A549 (cell line): ENCODE data around the gene GRM5. TPM values are rescaled to one million over a fixed set of nuclear protein-coding genes. Genes with fewer than 3 reads are reported as not detected.
"Not testable (repeated sequence)": the region's sequence is repeated elsewhere in the genome, so short reads cannot be mapped to it uniquely, and the experiment has no call there.

Experiments used
- ATAC-seq, 2 experiments: fragments of 200-7000 bp in 1 of 2; fragments of >200 bp in 1 of 2; cut with Nextera tagmentation in 1 of 2; cut with Tn5 transposase in 1 of 2; 3 replicates each; pipeline versions ENCODE4 v1.8.0 to v1.9.1; 2018 to 2020; ENCODE audit warnings: mild to moderate bottlenecking in 1 of 2, moderate library complexity in 1 of 2
- CTCF ChIA-PET: fragments of 300-600 bp; sonication (Branson Sonifier 250); formaldehyde crosslinking; extraction: SDS; loops from one replicate; lab custom pipeline; 2021; ENCODE audit warnings: antibody characterized with exemption, inconsistent platforms; lab: Yijun Ruan, JAX
- POLR2A ChIA-PET: fragments of 350-600 bp; formaldehyde crosslinking; extraction: SDS; loops from one replicate; lab custom pipeline; 2021; ENCODE audit warnings: antibody characterized with exemption, inconsistent platforms; lab: Yijun Ruan, JAX
- DNase-seq, 2 experiments: peaks; one replicate each; pipeline versions ENCODE4 v3.0.0 to v3.0.0-alpha.2; 2011 to 2016; ENCODE audit warnings: low read depth in 1 of 2, low spot score in 1 of 2
- FAIRE-seq: peaks from 2 replicates; lab custom pipeline; 2011; peaks lifted over from hg19 to GRCh38; lab: Jason Lieb, UNC
- H3K27ac ChIP-seq, 2 experiments: fragments of >200 bp; sonication (Bioruptor Twin); formaldehyde crosslinking; 3 replicates each; pipeline ENCODE4 v1.5.1; 2016 to 2017
- H3K4me1 ChIP-seq: fragments of >200 bp; sonication (Bioruptor Twin); formaldehyde crosslinking; 3 replicates; pipeline ENCODE4 v1.6.1; 2016
- H3K4me2 ChIP-seq: fragments of >200 bp; sonication (Bioruptor Twin); formaldehyde crosslinking; 3 replicates; pipeline ENCODE4 v1.6.1; 2016
- H3K4me3 ChIP-seq: fragments of >200 bp; sonication (Bioruptor Twin); formaldehyde crosslinking; 3 replicates; pipeline ENCODE4 v1.5.1; 2016
- H3K9me3 ChIP-seq: fragments of >200 bp; sonication (Bioruptor Twin); formaldehyde crosslinking; 3 replicates; pipeline ENCODE4 v1.6.1; 2016
- CBX2 ChIP-seq: fragments of 200-600 bp; sonication (generic); IDR thresholded peaks from 2 replicates; pipeline ENCODE4 v1.6.1; 2016; ENCODE audit warnings: low read depth, mild to moderate bottlenecking, borderline replicate concordance
- CTCF ChIP-seq: fragments of >200 bp; sonication (Bioruptor Twin); formaldehyde crosslinking; IDR thresholded peaks from 3 replicates; pipeline ENCODE4 v1.5.1; 2016
- EP300 ChIP-seq, 2 experiments: fragments of >200 bp; sonication (Bioruptor Twin); formaldehyde crosslinking; IDR thresholded peaks; 2 replicates in 1 of 2; 3 replicates in 1 of 2; pipeline ENCODE4 v1.6.1; 2016 to 2017
- FOSB ChIP-seq: fragments of 250-450 bp; sonication (Bioruptor Pico); IDR thresholded peaks from 2 replicates; pipeline ENCODE4 v1.5.0; 2020; ENCODE audit warnings: mild to moderate bottlenecking, moderate library complexity
- FOSL2 ChIP-seq, 2 experiments: fragments of 450-650 bp in 1 of 2; fragments of >200 bp in 1 of 2; sonication (Bioruptor Twin) in 1 of 2; formaldehyde crosslinking; IDR thresholded peaks; 2 replicates each; pipeline versions ENCODE4 v1.5.0 to v1.6.1; 2016 to 2020; ENCODE audit warnings: mild to moderate bottlenecking in 1 of 2, moderate library complexity in 1 of 2
- HDAC2 ChIP-seq: fragments of 200-600 bp; sonication (generic); IDR thresholded peaks from 2 replicates; pipeline ENCODE4 v1.6.1; 2016
- HEYL ChIP-seq: fragments of 250-450 bp; sonication (Bioruptor Pico); IDR thresholded peaks from 2 replicates; pipeline ENCODE4 v1.8.0; 2021; ENCODE audit warnings: mild to moderate bottlenecking, moderate library complexity
- HOXB13 ChIP-seq: fragments of 250-450 bp; sonication (Bioruptor Pico); IDR thresholded peaks from 2 replicates; pipeline ENCODE4 v1.5.0; 2020; ENCODE audit warnings: low read depth, mild to moderate bottlenecking, moderate library complexity
- MAFK ChIP-seq: fragments of 450-650 bp; IDR thresholded peaks from 2 replicates; pipeline ENCODE4 v1.6.1; 2014; ENCODE audit not compliant: partially characterized antibody
- RAD21 ChIP-seq, 2 experiments: fragments of >200 bp in 1 of 2; sonication (Bioruptor Twin) in 1 of 2; formaldehyde crosslinking in 1 of 2; IDR thresholded peaks in 1 of 2; conservative IDR thresholded peaks in 1 of 2; 2 replicates in 1 of 2; 3 replicates in 1 of 2; pipeline ENCODE4 v1.6.1; 2012 to 2018; ENCODE audit warnings: inconsistent platforms in 1 of 2
- SMC3 ChIP-seq: fragments of >200 bp; sonication (Bioruptor Twin); formaldehyde crosslinking; IDR thresholded peaks from 3 replicates; pipeline ENCODE4 v1.6.1; 2018; ENCODE audit warnings: inconsistent platforms
- ZFP36 ChIP-seq: fragments of 450-650 bp; IDR thresholded peaks from 2 replicates; pipeline ENCODE4 v1.6.1; 2014; ENCODE audit warnings: borderline replicate concordance; ENCODE audit not compliant: partially characterized antibody
- ZSCAN20 ChIP-seq: fragments of 250-450 bp; sonication (Bioruptor Pico); IDR thresholded peaks from 2 replicates; pipeline ENCODE4 v1.8.0; 2022; ENCODE audit warnings: mild to moderate bottlenecking, moderate library complexity
- WGBS: methylation state at CpG from one replicate; pipeline ENCODE4 v1.1.6; 2017; ENCODE audit errors: missing lambda C conversion rate; 5-methylcytosine and 5-hydroxymethylcytosine counted together
- polyA plus RNA-seq, 4 experiments: library from polyadenylated mRNA; depleted of rRNA in 3 of 4; stranded (reverse); fragments of >200 nt; fragmentation: RNase III in 1 of 4; extraction: RNeasy Plus Mini Kit Qiagen cat#74134 plus additional on column Dnase treatment in 1 of 4; gene quantifications; 2 replicates in 3 of 4; 3 replicates in 1 of 4; pipeline ENCODE4 v1.2.3, GENCODE V29; 2011 to 2017
- TF ChIP-seq, protein P1 (sequence below): IDR thresholded peaks from 2 replicates; pipeline ENCODE4 v1.6.1; 2012
- TF ChIP-seq, protein P2 (sequence below): fragments of >200 bp; sonication (Bioruptor Twin); formaldehyde crosslinking; IDR thresholded peaks from 2 replicates; pipeline ENCODE4 v1.6.1; 2016

GRM5 gene
- polyA plus RNA-seq, 2 of the 4 experiments (the other 2 are of a cell fraction), result 0.01 TPM; not detected in 1

- no peak overlapping the region for H3K4me2 ChIP-seq
- no peaks in the 10 kb centered on the region for H3K9me3 ChIP-seq
- H3K4me3 ChIP-seq, result no peak overlapping the region
- POLR2A ChIA-PET, result no interaction called here
- TF ChIP-seq CTCF, result no peak
- peak; percentile 50 for TF ChIP-seq MAFK
- H3K27ac ChIP-seq, result no peak overlapping the region
- H3K4me1 ChIP-seq, result no peaks in the 10 kb centered on the region
- DNase-seq, result no peak
- FAIRE-seq, result no peak
- 2% methylated on average over 2 of the region's 2 CpGs for WGBS
- ATAC-seq, result no peak
- CTCF ChIA-PET, result no interaction called here
Observed at GRCh38 chr11:89021339-89021738, 44.4 kb downstream of the GRM5 start.

DNA sequence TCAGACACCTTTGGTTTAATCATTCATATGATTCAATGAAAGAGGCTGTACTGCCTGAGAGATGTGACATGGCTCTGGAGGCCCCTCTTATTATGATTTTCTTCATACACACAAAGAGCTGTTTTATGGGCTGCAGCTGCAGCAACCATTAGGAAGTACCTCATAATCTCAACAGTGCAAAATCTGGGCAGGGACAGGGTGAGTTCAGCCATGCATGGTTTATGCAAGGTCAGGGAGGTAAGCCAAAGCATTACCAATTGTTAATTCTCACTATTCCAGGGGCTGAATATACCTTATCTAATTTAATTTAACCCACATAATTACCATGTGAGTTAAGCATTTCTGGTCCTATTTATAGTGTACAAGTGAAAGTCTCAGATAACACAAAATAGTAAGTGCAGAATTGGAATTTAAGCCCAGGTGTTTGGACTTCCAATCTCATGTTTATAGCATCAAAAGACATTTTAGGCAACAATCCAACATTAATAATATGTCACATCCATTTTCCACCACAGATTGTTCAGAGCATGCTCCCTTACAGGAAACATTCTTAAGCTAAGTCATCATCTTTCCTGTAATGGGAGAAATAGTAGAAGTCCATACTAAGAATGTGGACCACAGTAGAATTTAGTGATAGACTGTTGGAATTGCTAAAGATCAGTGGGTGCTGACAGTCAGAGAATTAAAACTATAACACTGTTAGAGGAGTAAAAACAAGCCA, 45.8 kb downstream of the GRM5 start:
- FAIRE-seq, H3K4me1 ChIP-seq, DNase-seq, POLR2A ChIA-PET, H3K4me2 ChIP-seq, H3K4me3 ChIP-seq, CTCF ChIA-PET, H3K9me3 ChIP-seq, ATAC-seq, H3K27ac ChIP-seq: not testable (repeated sequence)

GRCh38 chr11:89016214-89016613, 49.6 kb downstream of the GRM5 start:
- ATAC-seq, result no peak
- H3K27ac ChIP-seq, result no peak overlapping the region
- peak; percentile 61 for FAIRE-seq
- H3K4me2 ChIP-seq, result no peak overlapping the region
- ChIA-PET CTCF (no interaction called here), POLR2A (no interaction called here)
- DNase-seq, result no peak
- H3K4me3 ChIP-seq, result no peak overlapping the region
- no peaks in the 10 kb centered on the region for H3K4me1 ChIP-seq
- no peak for TF ChIP-seq FOSB (CRISPR knock-in tag)
- no peak for TF ChIP-seq FOSL2 (IDR thresholded peaks at IDR 0.05)
- TF ChIP-seq FOSL2 (CRISPR knock-in tag; IDR thresholded peaks at IDR 0.05), result no peak
- TF ChIP-seq CTCF, result no peak
- TF ChIP-seq HDAC2, result no peak
- no peak for TF ChIP-seq SMC3
- TF ChIP-seq, protein P1, sequence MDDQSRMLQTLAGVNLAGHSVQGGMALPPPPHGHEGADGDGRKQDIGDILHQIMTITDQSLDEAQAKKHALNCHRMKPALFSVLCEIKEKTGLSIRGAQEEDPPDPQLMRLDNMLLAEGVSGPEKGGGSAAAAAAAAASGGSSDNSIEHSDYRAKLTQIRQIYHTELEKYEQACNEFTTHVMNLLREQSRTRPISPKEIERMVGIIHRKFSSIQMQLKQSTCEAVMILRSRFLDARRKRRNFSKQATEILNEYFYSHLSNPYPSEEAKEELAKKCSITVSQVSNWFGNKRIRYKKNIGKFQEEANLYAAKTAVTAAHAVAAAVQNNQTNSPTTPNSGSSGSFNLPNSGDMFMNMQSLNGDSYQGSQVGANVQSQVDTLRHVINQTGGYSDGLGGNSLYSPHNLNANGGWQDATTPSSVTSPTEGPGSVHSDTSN, result no peak
- no peak for TF ChIP-seq RAD21 (conservative IDR thresholded peaks at IDR 0.05 in 1 of 2, IDR thresholded peaks at IDR 0.05 in 1 of 2)
- no peak for TF ChIP-seq ZSCAN20 (CRISPR knock-in tag)
- TF ChIP-seq ZFP36, result no peak
- TF ChIP-seq HOXB13 (CRISPR knock-in tag), result no peak
- TF ChIP-seq, protein P2, sequence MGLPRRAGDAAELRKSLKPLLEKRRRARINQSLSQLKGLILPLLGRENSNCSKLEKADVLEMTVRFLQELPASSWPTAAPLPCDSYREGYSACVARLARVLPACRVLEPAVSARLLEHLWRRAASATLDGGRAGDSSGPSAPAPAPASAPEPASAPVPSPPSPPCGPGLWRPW, result no peak
- no peak for TF ChIP-seq CBX2
- TF ChIP-seq EP300 (IDR thresholded peaks at IDR 0.05), result no peak
- TF ChIP-seq HEYL (CRISPR knock-in tag), result no peak
- no peaks in the 10 kb centered on the region for H3K9me3 ChIP-seq
